SU-DHL-6 (cell line): ENCODE data around the gene SCIN.

Experiments
- H2AFZ ChIP-seq: fragments of 200-600 bp; sonication (generic); 2 replicates; pipeline ENCODE4 v1.6.1; 2014; ENCODE audit warnings: low read depth, mild to moderate bottlenecking, moderate library complexity, mixed read lengths, antibody characterized with exemption, low read length; ENCODE audit not compliant: severe bottlenecking
- H3F3A ChIP-seq: fragments of 200-600 bp; shearing (Covaris generic); 2 replicates; pipeline ENCODE4 v1.6.0; 2016; ENCODE audit warnings: antibody characterized with exemption, mild to moderate bottlenecking; ENCODE audit not compliant: insufficient read depth
- H3K27ac ChIP-seq: fragments of 200-600 bp; sonication (generic); 2 replicates; pipeline ENCODE4 v1.5.1; 2016; ENCODE audit warnings: low read depth, mild to moderate bottlenecking, low read length, moderate library complexity, mixed read lengths
- H3K27me3 ChIP-seq: fragments of 200-600 bp; sonication (generic), shearing (Covaris generic); 2 replicates; pipeline ENCODE4 v1.6.0; 2014; ENCODE audit warnings: mild to moderate bottlenecking, low read length
- H3K36me3 ChIP-seq: fragments of 200-600 bp; sonication (generic); 2 replicates; pipeline ENCODE4 v1.6.1; 2014; ENCODE audit warnings: mild to moderate bottlenecking, low read length, mixed read lengths
- H3K4me2 ChIP-seq: fragments of 300-600, 200-600 bp; shearing (Covaris generic), sonication (generic); 2 replicates; pipeline ENCODE4 v1.6.0; 2014; ENCODE audit warnings: low read length, low read depth, mild to moderate bottlenecking; ENCODE audit not compliant: poor library complexity, severe bottlenecking
- H3K4me3 ChIP-seq: fragments of 200-600 bp; sonication (generic); 2 replicates; pipeline ENCODE4 v1.5.1; 2014; ENCODE audit warnings: antibody characterized with exemption, low read length, mild to moderate bottlenecking, mixed read lengths; ENCODE audit not compliant: insufficient read depth, poor library complexity, severe bottlenecking
- H3K79me2 ChIP-seq: fragments of 200-600 bp; sonication (generic); 2 replicates; pipeline ENCODE4 v1.6.1; 2014; ENCODE audit warnings: mild to moderate bottlenecking, low read length, moderate library complexity; ENCODE audit not compliant: insufficient read depth
- H3K9ac ChIP-seq: fragments of 200-600 bp; sonication (generic); 2 replicates; pipeline ENCODE4 v1.7.0; 2014; ENCODE audit warnings: mild to moderate bottlenecking, low read length
- H3K9me2 ChIP-seq: fragments of 200-600 bp; sonication (generic); replicated peaks from 2 replicates; pipeline ENCODE4 v1.6.1; 2014; ENCODE audit warnings: low read length; ENCODE audit not compliant: insufficient read depth
- H3K9me3 ChIP-seq: fragments of 200-600 bp; sonication (generic); 2 replicates; pipeline ENCODE4 v1.6.1; 2014; ENCODE audit warnings: low read length, mixed read lengths; ENCODE audit not compliant: insufficient read depth
- H4K20me1 ChIP-seq: fragments of 200-600 bp; sonication (generic); 2 replicates; pipeline ENCODE4 v1.6.1; 2014; ENCODE audit warnings: low read depth, mild to moderate bottlenecking, antibody characterized with exemption, low read length, moderate library complexity, mixed read lengths
- CTCF ChIP-seq: fragments of 200-600 bp; sonication (generic); IDR thresholded peaks from one replicate; pipeline ENCODE4 v1.5.1; 2017; ENCODE audit warnings: antibody characterized with exemption, mild to moderate bottlenecking, low read length, moderate library complexity; ENCODE audit not compliant: insufficient read depth, poor library complexity, severe bottlenecking
- EZH2phosphoT487 ChIP-seq: fragments of 200-600 bp; sonication (generic), shearing (Covaris generic); conservative IDR thresholded peaks from 2 replicates; pipeline ENCODE4 v1.6.1; 2018; ENCODE audit warnings: mild to moderate bottlenecking, antibody characterized with exemption, low read length, moderate library complexity, mixed read lengths

The SCIN gene

GRCh38 chr7:12529971-12530710 is 40.4 kb upstream of the SCIN start:
- Histone ChIP-seq H4K20me1 (no peaks in the 10 kb centered on the region), H3F3A (no peaks in the 10 kb centered on the region), H3K79me2 (no peaks in the 10 kb centered on the region), H3K27me3 (no peaks in the 10 kb centered on the region), H3K4me2 (no peak overlapping the region), H3K9ac (no peak overlapping the region), H3K36me3 (no peaks in the 10 kb centered on the region), H2AFZ (no peak overlapping the region), H3K4me3 (no peak overlapping the region), H3K9me3 (no peaks in the 10 kb centered on the region), H3K27ac (no peak overlapping the region), H3K9me2 (no peaks in the 10 kb centered on the region)
- TF ChIP-seq EZH2phosphoT487: no peak
- TF ChIP-seq CTCF: no peak

- Histone ChIP-seq H3K36me3 (no peaks in the 10 kb centered on the region), H3K9me2 (no peaks in the 10 kb centered on the region), H4K20me1 (no peaks in the 10 kb centered on the region), H3K4me3 (no peak overlapping the region), H3K79me2 (no peaks in the 10 kb centered on the region), H3K27me3 (no peaks in the 10 kb centered on the region), H2AFZ (no peak overlapping the region), H3K9me3 (no peaks in the 10 kb centered on the region), H3K27ac (no peak overlapping the region), H3K9ac (no peak overlapping the region), H3K4me2 (no peak overlapping the region), H3F3A (no peaks in the 10 kb centered on the region)
- TF ChIP-seq EZH2phosphoT487 (no peak), CTCF (no peak)
Observed at GRCh38 chr7:12531784-12532183, 38.7 kb upstream of the SCIN start.

- Histone ChIP-seq H3K9me3 (no peaks in the 10 kb centered on the region), H3K36me3 (no peaks in the 10 kb centered on the region), H3F3A (no peaks in the 10 kb centered on the region), H4K20me1 (no peaks in the 10 kb centered on the region), H3K9ac (no peak overlapping the region), H3K9me2 (no peaks in the 10 kb centered on the region), H3K4me2 (no peak overlapping the region), H3K27ac (no peak overlapping the region), H2AFZ (no peak overlapping the region), H3K4me3 (no peak overlapping the region), H3K79me2 (no peaks in the 10 kb centered on the region), H3K27me3 (no peaks in the 10 kb centered on the region)
- no peak for TF ChIP-seq CTCF
- no peak for TF ChIP-seq EZH2phosphoT487
Observed at GRCh38 chr7:12534046-12534445, 36.5 kb upstream of the SCIN start.
